GM10266 (cell line): ENCODE measurements around the gene SLC17A5.
A peak's percentile ranks its signal among the peaks of the same experiment; 100 is the strongest.
"Not testable (repeated sequence)": the region's sequence is repeated elsewhere in the genome, so short reads cannot be mapped to it uniquely, and the experiment has no call there.

Source experiments
- DNase-seq: peaks from one replicate; pipeline ENCODE4 v3.0.0; 2012; ENCODE audit errors: extremely low spot score
- CTCF ChIP-seq: IDR thresholded peaks from 2 replicates; pipeline ENCODE4 v1.5.1; 2012; ENCODE audit warnings: mild to moderate bottlenecking, low read depth; ENCODE audit not compliant: control insufficient read depth, insufficient read depth; ENCODE audit errors: missing control alignments

The SLC17A5 gene

GRCh38 chr6:73694711-73695411, 41.1 kb upstream of the SLC17A5 start:
- DNase-seq: no peak
- no peak for TF ChIP-seq CTCF

GRCh38 chr6:73691512-73691911, 37.7 kb upstream of the SLC17A5 start:
- TF ChIP-seq CTCF: no peak
- DNase-seq: no peak

GRCh38 chr6:73690056-73690455, 36.3 kb upstream of the SLC17A5 start:
- DNase-seq: no peak
- TF ChIP-seq CTCF: no peak

GRCh38 chr6:73688351-73688750, 34.6 kb upstream of the SLC17A5 start:
- TF ChIP-seq CTCF: no peak
- DNase-seq: no peak

- not testable (repeated sequence) for DNase-seq
These were observed 29.8 kb upstream of the SLC17A5 start for GRCh38 chr6:73683574-73683973.

GRCh38 chr6:73680289-73680918, 26.6 kb upstream of the SLC17A5 start:
- TF ChIP-seq CTCF: no peak

GRCh38 chr6:73679846-73680245, 26.1 kb upstream of the SLC17A5 start:
- not testable (repeated sequence) for DNase-seq

More at GRCh38 chr6:73680289-73680918, 26.6 kb upstream of the SLC17A5 start:
- DNase-seq: peak; percentile 6

- TF ChIP-seq CTCF: no peak
- no peak for DNase-seq
These were observed 25.2 kb upstream of the SLC17A5 start for GRCh38 chr6:73679009-73679408.
